GM23338 (cell line): Measurements from ENCODE around the gene MYO1F.

ENCODE experiments used
- CREB1 ChIP-seq: fragments of 250-450 bp; sonication (Bioruptor Pico); IDR thresholded peaks from 2 replicates; pipeline ENCODE4 v1.5.0; 2020; ENCODE audit warnings: low read depth, mild to moderate bottlenecking, moderate library complexity
- EZH2 ChIP-seq: fragments of 200-600 bp; sonication (generic); IDR thresholded peaks from one replicate; pipeline ENCODE4 v1.8.0; 2017; ENCODE audit warnings: antibody characterized with exemption, mild to moderate bottlenecking, low read depth; ENCODE audit not compliant: unreplicated experiment
- EZH2phosphoT487 ChIP-seq: fragments of 200-600 bp; sonication (generic); IDR thresholded peaks from one replicate; pipeline ENCODE4 v1.8.1; 2018; ENCODE audit warnings: antibody characterized with exemption; ENCODE audit not compliant: unreplicated experiment
- POLR2AphosphoS5 ChIP-seq: IDR thresholded peaks from 2 replicates; pipeline ENCODE4 v1.6.1; 2016; ENCODE audit warnings: antibody characterized with exemption, low read depth
- TF ChIP-seq, protein P1 (sequence below), 2 experiments: fragments of 200-600 bp in 1 of 2; sonication (generic) in 1 of 2; conservative IDR thresholded peaks; 2 replicates each; pipeline versions ENCODE4 v1.5.1 to v1.6.1; 2016 to 2017; ENCODE audit warnings: antibody characterized with exemption in 2 of 2, low read depth in 2 of 2, mild to moderate bottlenecking in 2 of 2, moderate library complexity in 1 of 2
- TF ChIP-seq, protein P2 (sequence below): fragments of 250-450 bp; sonication (Bioruptor Pico); IDR thresholded peaks from 2 replicates; pipeline ENCODE4 v1.5.0; 2020; ENCODE audit warnings: mild to moderate bottlenecking, moderate library complexity
- TF ChIP-seq, protein P3 (sequence below): IDR thresholded peaks from 2 replicates; pipeline ENCODE4 v1.6.1; 2016; ENCODE audit warnings: antibody characterized with exemption
- TF ChIP-seq, protein P4 (sequence below): IDR thresholded peaks from one replicate; pipeline ENCODE4 v1.6.1; 2018; ENCODE audit warnings: antibody characterized with exemption; ENCODE audit not compliant: unreplicated experiment

DNA sequence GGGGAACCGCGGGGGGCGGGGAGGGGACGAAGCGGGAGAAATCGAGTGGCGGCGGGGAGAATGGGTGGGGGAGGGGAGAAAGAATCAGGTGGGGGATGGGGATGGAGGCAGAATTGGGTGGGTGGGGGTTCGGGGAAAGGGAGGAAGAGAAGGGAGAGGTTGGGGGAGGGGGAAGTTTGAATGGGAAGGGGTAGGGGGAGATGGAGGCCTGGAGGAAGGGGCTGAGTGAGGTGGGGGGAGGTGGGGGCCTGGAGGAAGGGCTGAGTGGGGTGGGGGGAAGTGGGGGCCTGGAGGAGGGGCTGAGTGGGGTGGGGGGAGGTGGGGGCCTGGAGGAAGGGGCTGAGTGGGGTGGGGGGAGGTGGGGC lies 33.7 kb upstream of the MYO1F start:
- TF ChIP-seq EZH2 (no peak), CREB1 (CRISPR knock-in tag) (no peak), POLR2AphosphoS5 (no peak), EZH2phosphoT487 (no peak)
- TF ChIP-seq, protein P1, sequence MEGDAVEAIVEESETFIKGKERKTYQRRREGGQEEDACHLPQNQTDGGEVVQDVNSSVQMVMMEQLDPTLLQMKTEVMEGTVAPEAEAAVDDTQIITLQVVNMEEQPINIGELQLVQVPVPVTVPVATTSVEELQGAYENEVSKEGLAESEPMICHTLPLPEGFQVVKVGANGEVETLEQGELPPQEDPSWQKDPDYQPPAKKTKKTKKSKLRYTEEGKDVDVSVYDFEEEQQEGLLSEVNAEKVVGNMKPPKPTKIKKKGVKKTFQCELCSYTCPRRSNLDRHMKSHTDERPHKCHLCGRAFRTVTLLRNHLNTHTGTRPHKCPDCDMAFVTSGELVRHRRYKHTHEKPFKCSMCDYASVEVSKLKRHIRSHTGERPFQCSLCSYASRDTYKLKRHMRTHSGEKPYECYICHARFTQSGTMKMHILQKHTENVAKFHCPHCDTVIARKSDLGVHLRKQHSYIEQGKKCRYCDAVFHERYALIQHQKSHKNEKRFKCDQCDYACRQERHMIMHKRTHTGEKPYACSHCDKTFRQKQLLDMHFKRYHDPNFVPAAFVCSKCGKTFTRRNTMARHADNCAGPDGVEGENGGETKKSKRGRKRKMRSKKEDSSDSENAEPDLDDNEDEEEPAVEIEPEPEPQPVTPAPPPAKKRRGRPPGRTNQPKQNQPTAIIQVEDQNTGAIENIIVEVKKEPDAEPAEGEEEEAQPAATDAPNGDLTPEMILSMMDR (conservative IDR thresholded peaks at IDR 0.05; ENCODE audit: low read depth in 2 of 2): no peak
- TF ChIP-seq, protein P2, sequence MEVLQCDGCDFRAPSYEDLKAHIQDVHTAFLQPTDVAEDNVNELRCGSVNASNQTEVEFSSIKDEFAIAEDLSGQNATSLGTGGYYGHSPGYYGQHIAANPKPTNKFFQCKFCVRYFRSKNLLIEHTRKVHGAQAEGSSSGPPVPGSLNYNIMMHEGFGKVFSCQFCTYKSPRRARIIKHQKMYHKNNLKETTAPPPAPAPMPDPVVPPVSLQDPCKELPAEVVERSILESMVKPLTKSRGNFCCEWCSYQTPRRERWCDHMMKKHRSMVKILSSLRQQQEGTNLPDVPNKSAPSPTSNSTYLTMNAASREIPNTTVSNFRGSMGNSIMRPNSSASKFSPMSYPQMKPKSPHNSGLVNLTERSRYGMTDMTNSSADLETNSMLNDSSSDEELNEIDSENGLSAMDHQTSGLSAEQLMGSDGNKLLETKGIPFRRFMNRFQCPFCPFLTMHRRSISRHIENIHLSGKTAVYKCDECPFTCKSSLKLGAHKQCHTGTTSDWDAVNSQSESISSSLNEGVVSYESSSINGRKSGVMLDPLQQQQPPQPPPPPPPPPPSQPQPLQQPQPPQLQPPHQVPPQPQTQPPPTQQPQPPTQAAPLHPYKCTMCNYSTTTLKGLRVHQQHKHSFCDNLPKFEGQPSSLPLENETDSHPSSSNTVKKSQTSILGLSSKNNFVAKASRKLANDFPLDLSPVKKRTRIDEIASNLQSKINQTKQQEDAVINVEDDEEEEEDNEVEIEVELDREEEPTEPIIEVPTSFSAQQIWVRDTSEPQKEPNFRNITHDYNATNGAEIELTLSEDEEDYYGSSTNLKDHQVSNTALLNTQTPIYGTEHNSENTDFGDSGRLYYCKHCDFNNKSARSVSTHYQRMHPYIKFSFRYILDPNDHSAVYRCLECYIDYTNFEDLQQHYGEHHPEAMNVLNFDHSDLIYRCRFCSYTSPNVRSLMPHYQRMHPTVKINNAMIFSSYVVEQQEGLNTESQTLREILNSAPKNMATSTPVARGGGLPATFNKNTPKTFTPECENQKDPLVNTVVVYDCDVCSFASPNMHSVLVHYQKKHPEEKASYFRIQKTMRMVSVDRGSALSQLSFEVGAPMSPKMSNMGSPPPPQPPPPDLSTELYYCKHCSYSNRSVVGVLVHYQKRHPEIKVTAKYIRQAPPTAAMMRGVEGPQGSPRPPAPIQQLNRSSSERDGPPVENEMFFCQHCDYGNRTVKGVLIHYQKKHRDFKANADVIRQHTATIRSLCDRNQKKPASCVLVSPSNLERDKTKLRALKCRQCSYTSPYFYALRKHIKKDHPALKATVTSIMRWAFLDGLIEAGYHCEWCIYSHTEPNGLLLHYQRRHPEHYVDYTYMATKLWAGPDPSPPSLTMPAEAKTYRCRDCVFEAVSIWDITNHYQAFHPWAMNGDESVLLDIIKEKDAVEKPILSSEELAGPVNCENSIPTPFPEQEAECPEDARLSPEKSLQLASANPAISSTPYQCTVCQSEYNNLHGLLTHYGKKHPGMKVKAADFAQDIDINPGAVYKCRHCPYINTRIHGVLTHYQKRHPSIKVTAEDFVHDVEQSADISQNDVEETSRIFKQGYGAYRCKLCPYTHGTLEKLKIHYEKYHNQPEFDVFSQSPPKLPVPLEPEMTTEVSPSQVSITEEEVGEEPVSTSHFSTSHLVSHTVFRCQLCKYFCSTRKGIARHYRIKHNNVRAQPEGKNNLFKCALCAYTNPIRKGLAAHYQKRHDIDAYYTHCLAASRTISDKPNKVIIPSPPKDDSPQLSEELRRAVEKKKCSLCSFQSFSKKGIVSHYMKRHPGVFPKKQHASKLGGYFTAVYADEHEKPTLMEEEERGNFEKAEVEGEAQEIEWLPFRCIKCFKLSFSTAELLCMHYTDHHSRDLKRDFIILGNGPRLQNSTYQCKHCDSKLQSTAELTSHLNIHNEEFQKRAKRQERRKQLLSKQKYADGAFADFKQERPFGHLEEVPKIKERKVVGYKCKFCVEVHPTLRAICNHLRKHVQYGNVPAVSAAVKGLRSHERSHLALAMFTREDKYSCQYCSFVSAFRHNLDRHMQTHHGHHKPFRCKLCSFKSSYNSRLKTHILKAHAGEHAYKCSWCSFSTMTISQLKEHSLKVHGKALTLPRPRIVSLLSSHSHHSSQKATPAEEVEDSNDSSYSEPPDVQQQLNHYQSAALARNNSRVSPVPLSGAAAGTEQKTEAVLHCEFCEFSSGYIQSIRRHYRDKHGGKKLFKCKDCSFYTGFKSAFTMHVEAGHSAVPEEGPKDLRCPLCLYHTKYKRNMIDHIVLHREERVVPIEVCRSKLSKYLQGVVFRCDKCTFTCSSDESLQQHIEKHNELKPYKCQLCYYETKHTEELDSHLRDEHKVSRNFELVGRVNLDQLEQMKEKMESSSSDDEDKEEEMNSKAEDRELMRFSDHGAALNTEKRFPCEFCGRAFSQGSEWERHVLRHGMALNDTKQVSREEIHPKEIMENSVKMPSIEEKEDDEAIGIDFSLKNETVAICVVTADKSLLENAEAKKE (CRISPR knock-in tag): no peak
- TF ChIP-seq, protein P3, sequence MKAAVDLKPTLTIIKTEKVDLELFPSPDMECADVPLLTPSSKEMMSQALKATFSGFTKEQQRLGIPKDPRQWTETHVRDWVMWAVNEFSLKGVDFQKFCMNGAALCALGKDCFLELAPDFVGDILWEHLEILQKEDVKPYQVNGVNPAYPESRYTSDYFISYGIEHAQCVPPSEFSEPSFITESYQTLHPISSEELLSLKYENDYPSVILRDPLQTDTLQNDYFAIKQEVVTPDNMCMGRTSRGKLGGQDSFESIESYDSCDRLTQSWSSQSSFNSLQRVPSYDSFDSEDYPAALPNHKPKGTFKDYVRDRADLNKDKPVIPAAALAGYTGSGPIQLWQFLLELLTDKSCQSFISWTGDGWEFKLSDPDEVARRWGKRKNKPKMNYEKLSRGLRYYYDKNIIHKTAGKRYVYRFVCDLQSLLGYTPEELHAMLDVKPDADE: no peak
- TF ChIP-seq, protein P4, sequence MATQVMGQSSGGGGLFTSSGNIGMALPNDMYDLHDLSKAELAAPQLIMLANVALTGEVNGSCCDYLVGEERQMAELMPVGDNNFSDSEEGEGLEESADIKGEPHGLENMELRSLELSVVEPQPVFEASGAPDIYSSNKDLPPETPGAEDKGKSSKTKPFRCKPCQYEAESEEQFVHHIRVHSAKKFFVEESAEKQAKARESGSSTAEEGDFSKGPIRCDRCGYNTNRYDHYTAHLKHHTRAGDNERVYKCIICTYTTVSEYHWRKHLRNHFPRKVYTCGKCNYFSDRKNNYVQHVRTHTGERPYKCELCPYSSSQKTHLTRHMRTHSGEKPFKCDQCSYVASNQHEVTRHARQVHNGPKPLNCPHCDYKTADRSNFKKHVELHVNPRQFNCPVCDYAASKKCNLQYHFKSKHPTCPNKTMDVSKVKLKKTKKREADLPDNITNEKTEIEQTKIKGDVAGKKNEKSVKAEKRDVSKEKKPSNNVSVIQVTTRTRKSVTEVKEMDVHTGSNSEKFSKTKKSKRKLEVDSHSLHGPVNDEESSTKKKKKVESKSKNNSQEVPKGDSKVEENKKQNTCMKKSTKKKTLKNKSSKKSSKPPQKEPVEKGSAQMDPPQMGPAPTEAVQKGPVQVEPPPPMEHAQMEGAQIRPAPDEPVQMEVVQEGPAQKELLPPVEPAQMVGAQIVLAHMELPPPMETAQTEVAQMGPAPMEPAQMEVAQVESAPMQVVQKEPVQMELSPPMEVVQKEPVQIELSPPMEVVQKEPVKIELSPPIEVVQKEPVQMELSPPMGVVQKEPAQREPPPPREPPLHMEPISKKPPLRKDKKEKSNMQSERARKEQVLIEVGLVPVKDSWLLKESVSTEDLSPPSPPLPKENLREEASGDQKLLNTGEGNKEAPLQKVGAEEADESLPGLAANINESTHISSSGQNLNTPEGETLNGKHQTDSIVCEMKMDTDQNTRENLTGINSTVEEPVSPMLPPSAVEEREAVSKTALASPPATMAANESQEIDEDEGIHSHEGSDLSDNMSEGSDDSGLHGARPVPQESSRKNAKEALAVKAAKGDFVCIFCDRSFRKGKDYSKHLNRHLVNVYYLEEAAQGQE: no peak
